H1 (cell line): ENCODE results near the gene DELE1.

Experiments used
- CHD2 ChIP-seq: IDR thresholded peaks from 2 replicates; pipeline ENCODE4 v1.6.1; 2012; ENCODE audit warnings: low read length, improper control_type of control experiment
- EZH2 ChIP-seq: fragments of 200-600 bp; sonication (generic); IDR thresholded peaks from 2 replicates; pipeline ENCODE4 v1.7.1; 2012; ENCODE audit warnings: low read depth, mild to moderate bottlenecking, moderate library complexity, low read length, inconsistent platforms; ENCODE audit not compliant: severe bottlenecking
- POLR2A ChIP-seq, 2 experiments: IDR thresholded peaks; 1 replicate in 1 of 2; 2 replicates in 1 of 2; pipeline ENCODE4 v1.6.1; 2011; ENCODE audit warnings: low read depth in 2 of 2, low read length in 2 of 2, mild to moderate bottlenecking in 2 of 2; ENCODE audit errors: control extremely low read depth in 1 of 2
- POU5F1 ChIP-seq: IDR thresholded peaks from 2 replicates; pipeline ENCODE4 v1.6.1; 2011; ENCODE audit warnings: low read depth, mild to moderate bottlenecking, low read length, moderate library complexity
- SP1 ChIP-seq: IDR thresholded peaks from 2 replicates; pipeline ENCODE4 v1.6.1; 2011; ENCODE audit warnings: low read depth, low read length
- TF ChIP-seq, protein P1 (sequence below), 3 experiments: IDR thresholded peaks; 1 replicate in 2 of 3; 2 replicates in 1 of 3; pipeline versions ENCODE4 v1.5.1 to v1.6.1; 2011; ENCODE audit warnings: low read length in 3 of 3, mild to moderate bottlenecking in 3 of 3, inconsistent platforms in 2 of 3, low read depth in 1 of 3, moderate library complexity in 1 of 3; ENCODE audit not compliant: insufficient read depth in 1 of 3; ENCODE audit errors: control extremely low read depth in 1 of 3

DNA sequence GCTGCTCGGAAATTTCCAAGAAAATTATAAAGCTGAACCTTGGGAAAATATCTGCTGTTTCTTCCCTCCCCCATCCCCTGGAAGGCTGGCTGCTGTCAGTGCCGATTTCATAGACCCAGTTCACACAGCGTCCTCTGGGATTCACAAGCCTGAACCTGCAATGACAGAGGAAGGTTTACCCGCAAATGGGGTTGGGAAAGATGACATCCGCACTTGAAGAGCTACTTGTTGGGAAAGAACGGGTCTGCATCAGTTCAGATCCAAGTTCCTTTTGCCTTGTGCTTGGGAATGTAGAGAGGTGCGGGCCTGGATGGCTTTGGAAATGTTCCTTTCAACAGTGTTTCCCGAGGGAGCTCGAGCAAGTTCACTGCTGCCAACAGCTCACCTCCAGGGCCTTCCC is 20.4 kb downstream of the DELE1 start:
- no peak for TF ChIP-seq CHD2
- TF ChIP-seq, protein P1, sequence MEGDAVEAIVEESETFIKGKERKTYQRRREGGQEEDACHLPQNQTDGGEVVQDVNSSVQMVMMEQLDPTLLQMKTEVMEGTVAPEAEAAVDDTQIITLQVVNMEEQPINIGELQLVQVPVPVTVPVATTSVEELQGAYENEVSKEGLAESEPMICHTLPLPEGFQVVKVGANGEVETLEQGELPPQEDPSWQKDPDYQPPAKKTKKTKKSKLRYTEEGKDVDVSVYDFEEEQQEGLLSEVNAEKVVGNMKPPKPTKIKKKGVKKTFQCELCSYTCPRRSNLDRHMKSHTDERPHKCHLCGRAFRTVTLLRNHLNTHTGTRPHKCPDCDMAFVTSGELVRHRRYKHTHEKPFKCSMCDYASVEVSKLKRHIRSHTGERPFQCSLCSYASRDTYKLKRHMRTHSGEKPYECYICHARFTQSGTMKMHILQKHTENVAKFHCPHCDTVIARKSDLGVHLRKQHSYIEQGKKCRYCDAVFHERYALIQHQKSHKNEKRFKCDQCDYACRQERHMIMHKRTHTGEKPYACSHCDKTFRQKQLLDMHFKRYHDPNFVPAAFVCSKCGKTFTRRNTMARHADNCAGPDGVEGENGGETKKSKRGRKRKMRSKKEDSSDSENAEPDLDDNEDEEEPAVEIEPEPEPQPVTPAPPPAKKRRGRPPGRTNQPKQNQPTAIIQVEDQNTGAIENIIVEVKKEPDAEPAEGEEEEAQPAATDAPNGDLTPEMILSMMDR (IDR thresholded peaks at IDR 0.05; ENCODE audit: control extremely low read depth in 1 of 3, insufficient read depth in 1 of 3, low read depth in 1 of 3, low read length in 3 of 3) = no peak
- no peak; a peak in 1 of 3 replicates for TF ChIP-seq POLR2A (IDR thresholded peaks at IDR 0.05; ENCODE audit: control extremely low read depth in 1 of 2, low read depth in 2 of 2, low read length in 2 of 2)
- TF ChIP-seq SP1 = no peak
- no peak for TF ChIP-seq EZH2
- TF ChIP-seq POU5F1 = no peak
